Measurements from ENCODE around the gene PTBP2.
"Not testable (repeated sequence)": the region's sequence is repeated elsewhere in the genome, so short reads cannot be mapped to it uniquely, and the experiment has no call there.

The PTBP2 gene

DNA sequence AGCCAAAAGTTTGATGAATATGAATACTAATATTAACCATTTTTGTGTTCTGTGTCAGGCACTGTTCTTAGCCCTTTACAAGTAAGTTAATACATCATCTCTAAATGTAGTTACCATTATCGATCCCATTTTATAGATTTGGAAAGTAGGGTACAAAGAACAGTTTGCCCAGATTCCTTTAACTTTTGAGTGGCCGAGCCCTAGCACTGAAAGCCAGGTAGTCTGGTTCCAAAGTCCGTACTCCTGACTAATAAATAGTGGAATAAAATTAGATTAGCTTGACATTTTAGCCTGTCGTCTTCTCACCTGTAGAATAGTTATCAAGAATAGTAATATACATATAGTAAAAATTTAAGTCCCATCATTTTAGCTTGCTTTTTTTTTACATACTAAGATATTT, 70.6 kb downstream of the PTBP2 start:
- DNase-seq (ENCODE audit: extremely low spot score): no peak
- ChIA-PET CTCF (interaction anchor here (1.1 kb wide), 1 partner anchor 55 kb away, joined by 3 read pairs; no protein-coding TSS in a partner anchor), POLR2A (no interaction called here)
- no peak for TF ChIP-seq CTCF (IDR thresholded peaks at IDR 0.05; ENCODE audit: control extremely low read depth, extremely low read depth, low read depth, missing control alignments)

DNA sequence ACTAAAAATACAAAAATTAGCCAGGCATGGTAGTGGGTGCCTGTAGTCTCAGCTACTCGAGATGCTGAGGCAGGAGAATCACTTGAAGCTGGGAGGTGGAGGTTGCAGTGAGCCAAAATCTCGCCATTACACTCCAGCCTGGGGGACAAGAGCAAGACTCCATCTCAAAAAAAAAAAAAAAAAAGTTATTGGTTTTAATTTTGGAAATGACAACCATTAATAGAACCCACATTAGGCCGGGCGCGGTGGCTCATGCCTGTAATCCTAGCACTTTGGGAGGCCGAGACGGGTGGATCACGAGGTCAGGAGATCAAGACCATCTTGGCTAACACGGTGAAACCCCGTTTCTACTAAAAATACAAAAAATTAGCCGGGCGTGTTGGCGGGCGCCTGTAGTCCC, 80.1 kb downstream of the PTBP2 start:
- POLR2A ChIA-PET; CTCF ChIA-PET; DNase-seq (ENCODE audit: extremely low spot score): not testable (repeated sequence)

GRCh38 chr1:96804648-96805047, 83.1 kb downstream of the PTBP2 start:
- POLR2A ChIA-PET: no interaction called here
- CTCF ChIA-PET: no interaction called here
- no peak for DNase-seq (ENCODE audit: extremely low spot score)
- no peak for TF ChIP-seq CTCF (IDR thresholded peaks at IDR 0.05; ENCODE audit: control extremely low read depth, extremely low read depth, low read depth, missing control alignments)

DNA sequence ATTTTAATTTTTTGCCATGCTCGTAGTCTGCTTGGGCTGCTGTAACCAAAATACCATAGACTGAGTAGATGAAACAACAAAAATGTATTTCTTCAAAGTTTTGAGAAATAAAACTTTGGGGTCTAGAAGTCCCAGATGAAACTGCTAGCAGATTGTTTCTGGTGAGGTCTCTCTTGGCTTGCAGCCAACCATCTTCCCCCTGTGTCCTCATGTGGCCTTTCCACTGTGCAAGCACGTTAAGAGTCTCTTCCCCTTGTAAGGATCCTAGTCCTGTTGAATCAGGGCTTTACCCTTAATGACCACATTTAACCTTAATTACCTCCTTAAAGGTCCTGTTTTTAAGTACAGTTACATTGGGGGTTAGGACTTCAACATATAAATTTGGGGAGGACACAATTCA, 86.6 kb downstream of the PTBP2 start:
- no peak for DNase-seq (ENCODE audit: extremely low spot score)
- TF ChIP-seq CTCF (IDR thresholded peaks at IDR 0.05; ENCODE audit: control extremely low read depth, extremely low read depth, low read depth, missing control alignments): no peak
- ChIA-PET POLR2A (no interaction called here), CTCF (interaction anchor here (1.7 kb wide), 1 partner anchor 9 kb away, joined by 4 read pairs; no protein-coding TSS in a partner anchor)

- no peak for DNase-seq (ENCODE audit: extremely low spot score)
- TF ChIP-seq CTCF (IDR thresholded peaks at IDR 0.05; ENCODE audit: control extremely low read depth, extremely low read depth, low read depth, missing control alignments): no peak
- ChIA-PET POLR2A (interaction anchor here (0.5 kb wide), 1 partner anchor 1146 kb away, joined by 11 read pairs; no protein-coding TSS in a partner anchor), CTCF (interaction anchor here (0.9 to 2.3 kb wide), 2 partner anchors 9 to 20 kb away, joined by 3 to 7 read pairs; no protein-coding TSS in a partner anchor)
Observed at GRCh38 chr1:96815914-96816313, 94.3 kb downstream of the PTBP2 start.

GRCh38 chr1:96820107-96820506, 98.5 kb downstream of the PTBP2 start:
- ChIA-PET CTCF (no interaction called here), POLR2A (interaction anchor here (0.6 kb wide), 1 partner anchor 94 kb away, joined by 6 read pairs; no protein-coding TSS in a partner anchor)
- TF ChIP-seq CTCF (IDR thresholded peaks at IDR 0.05; ENCODE audit: control extremely low read depth, extremely low read depth, low read depth, missing control alignments): no peak

GRCh38 chr1:96820671-96821070, 99.1 kb downstream of the PTBP2 start:
- CTCF ChIA-PET: no interaction called here
- no peak for DNase-seq (ENCODE audit: extremely low spot score)
- no peak for TF ChIP-seq CTCF (IDR thresholded peaks at IDR 0.05; ENCODE audit: control extremely low read depth, extremely low read depth, low read depth, missing control alignments)
- POLR2A ChIA-PET: interaction anchor here (0.6 kb wide), 1 partner anchor 94 kb away, joined by 6 read pairs; no protein-coding TSS in a partner anchor

More at GRCh38 chr1:96820107-96820506, 98.5 kb downstream of the PTBP2 start:
- no peak for DNase-seq (ENCODE audit: extremely low spot score)
